GM19023 (cell line): ENCODE results near the gene TECTA.
"Not testable (repeated sequence)": the region's sequence is repeated elsewhere in the genome, so short reads cannot be mapped to it uniquely, and the experiment has no call there.

Source experiments
- ATAC-seq: cut with Tn5 transposase; IDR thresholded peaks from one replicate; pipeline ENCODE4 v1.9.1; 2021; ENCODE audit warnings: mild to moderate bottlenecking, moderate library complexity; ENCODE audit not compliant: unreplicated experiment

Gene TECTA

DNA sequence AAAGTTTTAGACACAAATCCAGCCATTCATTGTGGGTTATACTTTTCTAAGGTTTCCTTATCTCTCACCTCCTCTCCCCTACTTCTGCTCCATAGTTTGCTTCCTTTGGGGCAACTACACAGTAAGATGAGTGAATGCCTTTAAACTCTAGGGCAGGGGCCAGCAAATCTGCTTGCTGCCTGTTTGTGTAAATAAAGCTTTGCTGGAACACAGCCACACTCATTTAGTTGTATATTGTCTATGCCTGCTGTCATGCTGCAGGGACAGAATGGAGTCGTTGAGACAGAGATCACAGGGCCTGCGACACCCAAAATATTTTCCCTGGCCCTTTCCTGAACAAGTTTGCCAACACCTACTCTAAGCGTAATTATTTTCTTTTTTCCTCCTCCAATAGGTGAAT, 58.7 kb downstream of the TECTA start:
- no peak for ATAC-seq

DNA sequence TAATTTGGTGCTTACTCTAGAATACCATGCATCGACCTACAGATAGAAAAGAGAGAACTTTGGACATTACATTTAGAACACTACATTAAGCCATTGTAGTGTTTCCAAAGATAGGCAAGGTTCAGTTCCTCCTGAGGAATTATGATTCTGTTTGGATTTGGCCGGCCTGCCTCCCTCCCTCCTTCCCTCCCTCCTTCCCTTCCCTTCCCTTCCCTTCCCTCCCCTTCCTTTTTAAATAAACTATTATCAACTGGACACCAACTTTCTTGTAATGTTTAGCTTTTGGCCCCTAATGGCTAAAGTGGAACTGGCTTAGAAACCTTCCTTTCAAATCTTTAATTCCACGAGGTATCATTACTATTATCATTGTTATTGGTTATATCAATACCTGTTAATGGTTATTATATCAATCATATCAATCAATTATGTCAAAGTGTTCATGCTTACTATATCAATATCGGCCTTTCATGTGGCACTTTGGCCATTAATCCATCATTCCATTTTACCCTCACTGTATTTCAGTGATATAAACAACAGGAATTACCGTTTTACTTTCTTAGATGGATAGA, 60.4 kb downstream of the TECTA start:
- ATAC-seq = no peak

DNA sequence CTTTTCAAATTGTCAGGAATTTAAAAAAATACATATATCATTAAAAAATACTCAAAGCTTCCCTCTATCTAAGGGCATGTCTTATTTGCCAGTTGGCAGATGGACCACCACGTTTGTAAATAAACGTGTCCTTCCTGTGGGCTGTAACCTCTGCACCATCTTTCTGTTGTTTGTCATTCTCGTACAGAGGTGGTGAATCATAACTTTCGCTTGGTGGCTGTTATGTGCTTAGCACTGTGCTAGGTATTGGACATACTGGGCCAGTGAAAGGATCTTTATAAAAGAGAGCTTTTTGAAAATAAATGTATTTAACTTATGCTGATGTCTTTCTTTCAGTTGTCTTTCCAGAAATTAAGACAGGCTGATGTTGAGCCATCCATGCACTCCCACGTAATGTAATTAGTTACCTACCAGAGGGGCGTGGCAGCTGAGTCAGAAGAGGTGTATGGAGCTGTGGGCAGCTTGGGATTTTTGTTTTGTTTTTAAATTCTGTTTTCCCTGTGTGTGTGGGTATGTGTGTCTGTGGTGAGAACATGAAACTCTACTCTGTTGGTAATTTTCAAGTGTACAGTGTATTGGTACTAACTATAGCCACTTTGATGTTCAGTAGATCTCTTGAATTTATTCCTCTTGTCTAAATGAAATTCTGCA, 62.7 kb downstream of the TECTA start:
- ATAC-seq = no peak

DNA sequence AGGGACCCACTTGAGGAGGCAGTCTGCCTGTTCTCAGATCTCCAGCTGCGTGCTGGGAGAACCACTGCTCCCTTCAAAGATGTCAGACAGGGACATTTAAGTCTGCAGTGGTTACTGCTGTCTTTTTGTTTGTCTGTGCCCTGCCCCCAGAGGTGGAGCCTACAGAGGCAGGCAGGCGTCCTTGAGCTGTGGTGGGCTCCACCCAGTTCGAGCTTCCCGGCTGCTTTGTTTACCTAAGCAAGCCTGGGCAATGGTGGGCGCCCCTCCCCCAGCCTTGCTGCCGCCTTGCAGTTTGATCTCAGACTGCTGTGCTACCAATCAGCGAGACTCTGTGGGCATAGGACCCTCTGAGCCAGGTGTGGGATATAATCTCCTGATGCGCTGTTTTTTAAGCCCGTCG, 76.6 kb downstream of the TECTA start:
- not testable (repeated sequence) for ATAC-seq

DNA sequence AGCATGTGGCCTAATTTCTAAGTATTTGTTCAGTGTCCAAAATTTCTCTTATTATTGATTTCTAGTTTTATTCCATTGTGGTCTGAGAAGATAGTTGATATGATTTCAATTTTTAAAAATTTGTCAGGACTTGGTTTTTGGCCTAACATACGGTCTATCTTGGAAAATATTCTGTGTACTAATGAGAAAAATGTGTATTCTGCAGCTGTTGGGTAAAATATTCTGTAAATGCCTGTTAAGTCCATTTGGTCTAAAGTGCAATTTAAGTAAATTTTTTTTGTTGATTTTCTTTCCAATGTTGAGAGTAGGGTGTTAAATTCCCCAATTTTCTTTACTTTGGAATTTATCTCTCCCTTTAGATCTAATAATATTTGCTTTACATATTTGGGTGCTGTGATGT, 78.3 kb downstream of the TECTA start:
- no peak for ATAC-seq

DNA sequence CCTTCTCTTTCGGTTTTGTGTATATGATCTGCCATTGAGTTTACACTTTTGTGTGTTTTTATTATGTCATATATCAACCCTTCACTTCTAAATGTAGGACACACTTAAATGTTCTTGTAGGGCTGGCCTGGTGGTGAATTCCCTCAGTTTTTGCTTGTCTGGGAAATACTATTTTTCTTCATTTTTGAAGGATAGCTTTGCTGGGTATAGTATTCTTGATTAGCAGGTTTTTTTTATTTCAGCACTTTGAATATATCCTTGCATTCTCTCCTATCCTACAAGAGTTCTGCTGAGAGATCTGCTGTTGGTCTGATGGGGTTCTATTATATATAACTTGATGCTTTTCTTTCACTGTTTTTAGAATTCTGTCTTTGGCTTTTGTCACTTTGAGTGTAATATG, 79.1 kb downstream of the TECTA start:
- no peak for ATAC-seq

DNA sequence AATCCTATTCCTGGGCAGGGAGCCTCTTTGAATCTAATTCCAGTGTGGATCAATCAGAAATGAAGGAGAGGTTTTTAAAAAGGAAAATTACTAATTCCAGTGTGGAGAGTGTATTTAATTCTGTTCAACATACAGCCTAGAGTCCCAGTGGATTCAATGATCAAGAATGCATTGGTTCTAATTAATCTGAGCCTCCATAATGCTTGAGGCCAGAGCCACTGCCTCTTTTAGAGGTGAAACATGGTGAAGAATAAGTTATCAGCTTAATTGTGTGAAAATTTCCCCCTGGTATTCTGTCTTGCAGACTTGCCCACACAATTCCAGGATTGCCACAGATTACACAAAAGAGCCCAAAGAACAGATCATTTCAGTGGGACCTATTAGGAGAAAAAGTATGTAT, 87.7 kb downstream of the TECTA start:
- no peak for ATAC-seq

DNA sequence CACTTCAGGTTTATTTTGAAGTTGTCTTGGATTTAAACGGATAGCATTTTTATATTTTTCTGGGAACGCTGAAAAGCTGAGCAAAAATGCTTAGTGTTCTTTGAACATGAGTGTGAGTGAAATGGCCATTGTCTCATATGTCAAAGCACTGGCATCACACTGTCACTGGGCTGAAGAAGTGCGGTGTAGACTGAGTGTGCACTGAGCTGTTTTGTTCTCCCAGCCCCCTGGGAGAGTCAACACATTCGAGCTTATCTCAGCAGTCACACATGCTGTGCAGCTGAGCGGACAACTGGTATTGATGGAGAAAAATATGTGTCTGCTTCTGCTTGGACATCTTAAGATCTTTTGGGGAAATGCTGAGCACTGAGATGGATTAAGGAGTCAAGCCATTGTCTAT, 90.8 kb downstream of the TECTA start:
- ATAC-seq = no peak

DNA sequence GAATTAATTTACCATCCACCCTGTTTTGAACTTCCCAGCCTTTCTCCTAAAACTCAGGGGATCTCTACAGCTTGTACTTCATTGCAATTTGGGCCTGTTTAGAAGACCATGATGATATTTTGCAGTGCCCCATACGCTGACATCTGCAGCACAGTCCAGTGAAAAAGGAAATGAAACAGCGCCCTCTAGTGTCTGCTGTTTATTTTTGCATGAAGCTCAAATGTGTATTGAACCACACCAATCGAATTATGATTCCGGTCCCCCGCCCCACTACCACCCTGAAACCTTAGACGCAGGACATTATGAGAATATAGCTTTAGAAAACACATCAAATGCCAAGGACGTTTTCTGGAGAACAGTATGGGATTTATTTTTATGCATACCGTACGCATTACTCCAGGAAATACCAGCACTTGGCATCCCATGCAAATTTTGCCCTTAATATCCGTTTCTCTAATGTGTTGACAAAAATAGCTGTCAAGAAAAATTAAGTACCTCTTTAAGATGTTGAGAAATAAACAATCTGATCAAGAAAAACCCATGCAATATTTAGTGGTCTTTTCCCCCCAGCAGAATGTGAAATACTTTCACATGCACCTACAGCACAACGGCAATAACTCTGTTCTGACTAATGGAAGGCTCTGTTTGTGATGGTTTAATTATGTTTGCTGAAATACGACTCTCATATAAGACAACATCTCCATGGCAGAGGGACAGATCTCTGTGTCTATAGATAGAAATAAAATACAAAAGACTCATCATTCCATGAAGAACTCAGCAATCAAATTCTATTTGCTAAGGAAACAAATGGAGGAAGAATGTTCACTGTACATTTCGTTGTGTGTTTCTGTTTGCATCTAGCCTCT, 93.9 kb downstream of the TECTA start:
- ATAC-seq = no peak

DNA sequence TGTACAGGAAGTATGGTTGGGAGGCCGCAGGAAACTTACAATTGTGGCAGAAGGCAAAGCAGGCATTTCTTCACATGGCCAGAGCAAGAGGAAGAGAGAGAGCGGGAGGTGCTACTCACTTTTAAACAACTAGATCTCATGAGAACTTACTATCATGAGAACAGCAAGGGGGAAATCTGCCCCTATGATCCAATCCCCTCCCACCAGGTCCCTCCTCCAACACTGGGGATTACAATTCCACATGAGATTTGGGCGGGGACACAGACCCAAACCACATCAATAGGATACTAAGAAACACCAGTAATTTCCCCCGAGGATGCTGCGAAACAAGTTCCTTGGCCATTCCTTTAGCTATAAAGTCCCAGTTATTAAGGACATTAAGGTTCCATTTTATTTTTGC, 97.4 kb downstream of the TECTA start:
- no peak for ATAC-seq

DNA sequence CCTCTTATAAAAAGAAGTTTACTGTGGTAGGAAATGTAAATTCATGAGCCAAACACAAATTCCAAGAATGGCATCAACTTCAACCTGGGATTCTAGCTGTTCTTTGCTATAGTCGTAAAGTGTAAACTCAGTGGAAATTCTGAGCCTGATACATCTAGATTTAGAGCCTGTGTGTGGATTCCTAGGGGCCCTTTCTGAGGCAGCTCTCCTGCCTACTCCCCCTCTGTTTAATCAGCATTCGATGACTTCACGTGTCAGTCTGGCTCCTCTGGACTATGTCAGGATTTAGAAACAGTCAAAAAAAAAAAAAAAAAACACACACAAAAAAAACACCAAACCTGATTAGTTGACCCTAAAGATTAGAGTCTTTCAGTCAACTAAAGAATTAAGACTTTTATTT, 98.5 kb downstream of the TECTA start:
- no peak for ATAC-seq

DNA sequence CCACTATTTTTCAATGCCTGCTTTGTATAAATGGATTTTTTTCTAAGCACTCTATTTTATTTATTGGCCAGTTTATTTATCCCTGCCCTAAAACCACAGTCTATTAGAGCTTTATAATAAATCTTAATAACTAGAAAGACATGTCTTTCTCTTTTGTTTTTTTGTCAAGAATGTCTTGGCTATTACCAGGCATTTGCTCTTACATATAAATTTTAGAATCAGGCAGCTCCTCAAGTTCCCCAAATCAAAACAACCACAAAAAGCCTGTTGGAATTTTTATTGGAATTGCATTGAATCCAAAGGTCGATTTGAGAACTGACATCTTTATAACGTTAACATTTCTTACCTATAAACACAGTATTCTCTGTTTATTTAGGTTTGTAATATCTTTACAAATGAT, 105.8 kb downstream of the TECTA start:
- ATAC-seq = no peak

DNA sequence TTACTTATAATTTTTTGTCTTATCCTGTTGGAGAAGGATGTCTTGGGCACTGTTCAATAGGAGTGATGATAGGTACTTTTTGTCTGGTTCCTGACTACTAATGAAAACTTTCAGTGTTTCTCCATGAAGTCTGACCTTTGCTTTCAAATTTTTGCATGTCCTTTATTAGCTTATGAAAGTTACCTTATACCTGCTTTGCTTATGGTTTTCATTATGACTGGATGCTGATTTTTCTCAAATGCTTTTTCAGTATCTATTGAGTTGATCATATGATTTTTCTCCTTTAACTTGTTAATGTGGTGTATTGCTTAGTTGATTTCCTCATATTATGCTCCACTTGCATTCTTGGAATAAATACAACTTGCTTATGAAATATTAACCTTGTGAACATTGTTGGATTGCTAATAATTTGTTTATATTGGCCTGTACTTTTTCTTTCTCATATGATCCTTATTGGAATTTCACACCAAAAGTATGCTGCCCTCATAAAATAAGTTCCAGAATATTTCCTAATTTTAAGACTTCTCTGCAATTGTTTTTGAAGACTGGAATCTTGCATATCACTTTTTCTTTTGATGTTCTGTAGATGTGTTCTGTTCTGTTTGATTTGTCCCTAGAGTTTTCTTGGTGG, 106.6 kb downstream of the TECTA start:
- no peak for ATAC-seq

DNA sequence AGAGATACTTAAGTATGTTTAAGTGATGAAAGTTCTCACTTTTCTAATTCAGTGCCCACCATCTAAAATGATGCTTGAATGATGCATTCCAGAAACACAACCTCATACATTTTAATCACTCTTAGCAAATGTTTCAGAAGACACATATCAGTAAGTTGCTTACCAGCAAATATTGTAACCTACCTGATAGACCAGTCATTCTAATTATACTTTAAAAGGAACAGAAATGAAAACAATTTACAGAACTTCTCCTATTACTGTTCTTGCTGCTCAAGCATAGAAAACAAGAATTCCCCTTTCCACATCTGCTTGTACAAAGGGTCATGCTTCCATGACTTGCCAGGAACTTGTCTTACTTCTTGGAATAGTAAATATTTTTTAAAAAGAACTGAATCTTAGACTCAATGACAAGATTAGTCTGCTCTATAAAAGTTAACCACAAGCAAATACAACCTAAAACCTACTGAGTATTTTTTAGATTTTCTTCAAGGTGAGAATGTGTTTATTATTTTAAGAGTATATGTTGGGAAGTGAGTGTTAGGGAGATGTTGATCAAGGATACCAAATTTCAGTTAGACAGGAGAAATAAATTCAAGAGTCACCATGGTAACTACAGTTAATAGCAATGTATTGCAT, 109.5 kb downstream of the TECTA start:
- no peak for ATAC-seq

DNA sequence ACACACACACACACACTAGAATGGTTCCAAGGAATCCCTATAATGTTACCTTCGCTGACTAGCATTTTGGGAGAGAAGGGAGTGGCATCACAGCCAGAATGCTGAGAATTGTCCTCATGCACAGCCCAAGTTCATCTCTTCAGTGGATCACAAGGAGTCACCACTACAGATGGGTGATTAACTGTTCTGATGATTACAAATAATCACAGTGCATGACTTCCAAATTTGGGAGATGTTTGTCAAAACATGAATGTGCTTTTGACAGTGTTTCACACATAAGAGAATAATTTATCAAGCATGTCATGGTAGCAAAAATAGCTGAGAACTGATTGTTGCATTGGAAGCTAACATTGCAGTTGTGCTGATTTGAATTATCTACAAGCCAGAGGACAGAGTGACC, 110.6 kb downstream of the TECTA start:
- no peak for ATAC-seq

DNA sequence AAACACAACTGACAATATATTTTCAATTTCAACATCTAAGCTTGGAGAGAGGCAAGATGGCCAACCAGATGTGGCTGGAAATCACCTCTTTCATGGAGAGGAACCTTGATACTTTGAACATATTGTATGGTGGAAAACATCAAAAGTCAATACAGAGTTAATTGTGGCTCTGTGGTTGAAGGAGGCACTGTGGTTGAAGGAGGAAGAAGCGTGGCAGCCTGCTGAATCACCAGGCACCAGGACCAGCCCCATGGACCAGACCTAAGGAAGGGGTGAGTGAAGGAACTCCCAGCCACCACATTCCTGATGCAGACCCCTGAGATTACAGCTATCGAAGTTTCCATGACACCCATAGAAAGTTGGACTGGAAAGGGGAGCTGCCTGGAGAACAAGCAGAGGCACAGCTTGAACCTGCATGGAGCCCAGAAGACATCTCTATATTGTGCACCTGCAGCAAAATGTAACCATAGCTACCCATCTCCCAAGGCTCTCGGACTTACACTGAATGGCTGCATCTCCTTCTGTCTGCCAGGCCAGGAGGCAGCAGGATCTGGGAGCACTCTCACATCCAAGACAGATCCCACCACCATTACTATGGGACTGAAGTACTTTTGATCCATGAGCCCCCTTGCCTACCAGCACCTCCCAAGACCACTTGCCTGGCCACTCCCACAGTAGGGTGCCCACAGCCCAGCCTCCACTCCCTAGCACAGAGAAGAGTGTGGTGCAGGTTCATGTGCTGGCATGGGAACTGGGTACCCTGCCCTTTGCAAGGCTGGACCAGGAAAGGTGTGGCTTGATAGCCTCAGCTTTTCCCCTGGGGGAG, 111.7 kb downstream of the TECTA start:
- no peak for ATAC-seq

DNA sequence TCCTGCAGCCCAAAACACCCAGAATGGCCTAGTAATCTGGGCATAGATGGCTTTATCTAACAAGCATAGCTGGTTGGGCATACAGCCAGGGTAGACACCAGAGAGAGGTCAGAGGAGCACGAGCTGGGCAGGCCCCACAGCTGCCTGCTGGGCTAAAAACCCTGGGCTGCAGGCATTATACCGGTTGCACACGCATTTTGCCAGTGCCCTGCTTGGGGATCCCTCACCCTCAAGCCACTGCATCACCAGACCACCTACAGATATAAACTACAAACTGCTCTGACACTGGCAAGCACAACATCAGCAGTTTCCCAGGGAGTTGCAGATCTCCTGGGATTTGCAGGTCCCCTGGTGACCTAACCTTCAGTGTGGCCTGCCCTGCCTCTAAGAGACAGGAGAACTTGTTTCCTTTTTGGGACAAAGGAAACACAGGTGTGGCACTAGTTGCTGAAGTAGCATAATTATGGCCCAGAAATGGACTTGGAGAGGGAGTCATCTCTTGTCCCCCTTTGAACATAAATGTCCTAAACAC, 112.4 kb downstream of the TECTA start:
- no peak for ATAC-seq

DNA sequence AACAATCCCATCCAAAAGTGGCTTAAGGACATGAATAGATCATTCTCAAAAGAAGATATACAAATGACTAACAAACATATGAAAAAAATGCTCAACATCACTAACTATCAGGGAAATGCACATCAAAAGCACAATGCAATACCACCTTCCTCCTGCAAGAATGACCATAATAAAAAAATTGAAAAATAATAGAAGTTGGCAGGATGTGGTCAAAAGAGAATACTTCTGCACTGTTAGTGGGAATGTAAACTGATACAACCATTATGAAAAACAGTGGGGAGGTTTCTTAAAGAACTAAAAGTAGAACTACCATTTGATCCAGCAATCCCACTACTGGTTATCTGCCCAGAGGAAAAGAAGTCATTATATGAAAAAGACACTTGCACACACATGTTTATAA, 113.8 kb downstream of the TECTA start:
- ATAC-seq = no peak

DNA sequence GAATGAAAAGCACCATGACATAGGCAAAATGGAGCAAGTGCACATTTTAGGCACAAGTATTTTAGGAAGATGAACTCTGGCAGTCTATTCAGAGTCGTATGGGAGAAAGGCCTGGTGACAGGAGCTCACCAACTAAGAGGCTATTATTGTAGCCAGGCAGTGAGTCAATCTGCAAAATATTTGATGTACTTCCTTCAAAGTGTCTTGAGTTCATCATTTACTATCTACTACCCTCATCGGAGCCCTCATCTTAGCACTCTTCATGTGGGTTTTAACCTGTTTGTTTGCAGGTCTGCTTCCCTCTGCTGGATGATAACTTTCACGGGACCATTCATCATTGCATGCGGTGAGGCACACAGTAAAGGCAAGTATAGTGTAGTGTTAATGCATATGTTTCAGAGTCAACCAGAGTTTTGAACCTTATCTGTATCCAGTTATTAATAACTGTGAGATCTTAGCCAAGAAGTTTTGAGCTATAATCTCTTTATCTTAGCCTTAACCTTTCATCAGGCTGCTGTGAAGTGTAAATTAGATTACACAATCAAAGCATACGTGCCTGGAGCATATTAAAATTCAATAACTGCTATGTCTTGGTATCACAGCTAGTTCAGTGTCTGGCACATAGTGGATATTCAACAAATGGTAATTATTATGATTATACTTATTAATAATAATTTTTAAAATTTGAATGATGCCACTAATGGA, 120.6 kb downstream of the TECTA start:
- no peak for ATAC-seq

DNA sequence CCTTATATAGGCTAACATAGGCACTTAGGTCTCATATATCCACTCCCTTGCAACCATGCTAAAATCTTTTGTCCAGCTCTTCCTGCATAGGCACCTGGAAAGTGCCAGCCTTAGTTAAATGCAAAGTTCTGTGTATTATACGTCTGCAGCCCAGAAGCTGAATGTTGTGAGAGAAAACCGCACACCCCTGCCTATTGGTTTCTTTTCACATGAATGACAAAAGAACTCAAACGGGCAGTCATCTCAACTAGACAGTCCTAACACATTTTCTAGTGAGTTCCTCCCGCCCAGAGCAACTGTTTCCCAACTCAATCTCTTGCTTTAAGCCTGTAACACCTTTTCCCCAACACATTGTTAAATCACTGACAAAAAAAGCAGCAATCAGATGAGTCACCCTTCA, 122.1 kb downstream of the TECTA start:
- no peak for ATAC-seq
